HFF-Myc (cell line): ENCODE results near the gene RNASE13.

Source experiments
- DNase-seq: peaks from one replicate; pipeline ENCODE4 v3.0.0-alpha.2; 2011; ENCODE audit warnings: low read depth; ENCODE audit errors: extremely low read depth
- H3K4me3 ChIP-seq: replicated peaks from 2 replicates; pipeline ENCODE4 v1.5.1; 2011; ENCODE audit warnings: low read depth, mild to moderate bottlenecking, control low read depth, low read length
- CTCF ChIP-seq: IDR thresholded peaks from 2 replicates; pipeline ENCODE4 v1.5.1; 2012; ENCODE audit warnings: mild to moderate bottlenecking, low read depth, low read length, control low read depth; ENCODE audit errors: missing control alignments

The RNASE13 gene

GRCh38 chr14:21077672-21078071 is 43.1 kb upstream of the RNASE13 start:
- DNase-seq: no peak
- no peak overlapping the region for H3K4me3 ChIP-seq
- TF ChIP-seq CTCF: no peak

GRCh38 chr14:21075719-21076437 is 41.3 kb upstream of the RNASE13 start:
- no peak overlapping the region for H3K4me3 ChIP-seq
- no peak for TF ChIP-seq CTCF
- no peak for DNase-seq

- no peak for DNase-seq
- H3K4me3 ChIP-seq: no peak overlapping the region
- TF ChIP-seq CTCF: no peak
These were observed 40.0 kb upstream of the RNASE13 start for GRCh38 chr14:21074398-21075272.

GRCh38 chr14:21073921-21074320 is 39.3 kb upstream of the RNASE13 start:
- TF ChIP-seq CTCF: no peak
- no peak for DNase-seq
- no peak overlapping the region for H3K4me3 ChIP-seq

GRCh38 chr14:21072781-21073339 is 38.3 kb upstream of the RNASE13 start:
- no peak for DNase-seq
- no peak for TF ChIP-seq CTCF

GRCh38 chr14:21072031-21072473 is 37.4 kb upstream of the RNASE13 start:
- no peak for DNase-seq
- no peak for TF ChIP-seq CTCF
- peak overlapping the region; percentile 83 for H3K4me3 ChIP-seq

More at GRCh38 chr14:21072781-21073339, 38.3 kb upstream of the RNASE13 start:
- H3K4me3 ChIP-seq: no peak overlapping the region
